Activated CD4-positive, alpha-beta memory T cell treated with anti-CD3 and anti-CD28 coated beads, Interleukin-2, amount 10 ng/mL, durations not matched to agents 7 days and 5 days (primary cell): ENCODE measurements around the gene LZTR1. TPM values are rescaled to one million over a fixed set of nuclear protein-coding genes. Genes with fewer than 3 reads are reported as not detected.
"Not testable (repeated sequence)": the region's sequence is repeated elsewhere in the genome, so short reads cannot be mapped to it uniquely, and the experiment has no call there.

Experiments used
- CTCF ChIA-PET: fragments of 350-600 bp; sonication (Branson Sonifier 250); formaldehyde crosslinking; loops from one replicate; lab custom pipeline; 2021; ENCODE audit warnings: antibody characterized with exemption, inconsistent platforms; lab: Charles Lee
- POLR2A ChIA-PET: fragments of 350-600 bp; sonication (Branson Sonifier 250); formaldehyde crosslinking; loops from one replicate; lab custom pipeline; 2021; ENCODE audit warnings: antibody characterized with exemption; lab: Charles Lee
- DNase-seq: peaks from one replicate; pipeline ENCODE4 v3.0.0-alpha.2; 2020
- H3K27ac Mint-ChIP-seq: one replicate; pipeline ENCODE4 v1.8.0; 2021; ENCODE audit warnings: mild to moderate bottlenecking, mixed read lengths
- H3K27me3 Mint-ChIP-seq: one replicate; pipeline ENCODE4 v1.8.0; 2021; ENCODE audit warnings: mixed read lengths
- H3K36me3 Mint-ChIP-seq: one replicate; pipeline ENCODE4 v1.8.0; 2021; ENCODE audit warnings: low read depth, mixed read lengths
- H3K4me1 Mint-ChIP-seq: one replicate; pipeline ENCODE4 v1.8.0; 2021; ENCODE audit warnings: mixed read lengths
- H3K4me3 Mint-ChIP-seq: one replicate; pipeline ENCODE4 v1.8.0; 2021; ENCODE audit warnings: mild to moderate bottlenecking, mixed read lengths
- H3K9me3 Mint-ChIP-seq: one replicate; pipeline ENCODE4 v1.8.0; 2021; ENCODE audit warnings: mixed read lengths
- total RNA-seq, 2 experiments: library from RNA; stranded (reverse); gene quantifications; one replicate each; pipeline ENCODE4 v1.2.3, GENCODE V29; 2021

LZTR1 gene
- total RNA-seq, 2 experiments from 2014 or later: 53.3 to 60.3 TPM

- H3K27ac Mint-ChIP-seq: peak overlapping the region; percentile 90
- CTCF ChIA-PET: interaction anchor here (0.7 to 1.4 kb wide), 2 partner anchors 19 to 115 kb away, joined by 3 to 7 read pairs; partner anchors contain the start of gene LZTR1
- peaks cover 18% of the 10 kb centered on the region for H3K36me3 Mint-ChIP-seq
- DNase-seq: no peak
- peaks cover 34% of the 10 kb centered on the region for H3K4me1 Mint-ChIP-seq
- no peaks in the 10 kb centered on the region for H3K9me3 Mint-ChIP-seq
- H3K27me3 Mint-ChIP-seq: no peaks in the 10 kb centered on the region
- peak overlapping the region; percentile 92 for H3K4me3 Mint-ChIP-seq
- POLR2A ChIA-PET: interaction anchor here (1.0 to 5.5 kb wide), 5 partner anchors 9 to 83 kb away, joined by 4 to 48 read pairs (median 8); partner anchors contain the start of genes CRKL, LZTR1 and P2RX6
Measured at GRCh38 chr22:21000207-21000986, 18.3 kb downstream of the LZTR1 start.

DNA sequence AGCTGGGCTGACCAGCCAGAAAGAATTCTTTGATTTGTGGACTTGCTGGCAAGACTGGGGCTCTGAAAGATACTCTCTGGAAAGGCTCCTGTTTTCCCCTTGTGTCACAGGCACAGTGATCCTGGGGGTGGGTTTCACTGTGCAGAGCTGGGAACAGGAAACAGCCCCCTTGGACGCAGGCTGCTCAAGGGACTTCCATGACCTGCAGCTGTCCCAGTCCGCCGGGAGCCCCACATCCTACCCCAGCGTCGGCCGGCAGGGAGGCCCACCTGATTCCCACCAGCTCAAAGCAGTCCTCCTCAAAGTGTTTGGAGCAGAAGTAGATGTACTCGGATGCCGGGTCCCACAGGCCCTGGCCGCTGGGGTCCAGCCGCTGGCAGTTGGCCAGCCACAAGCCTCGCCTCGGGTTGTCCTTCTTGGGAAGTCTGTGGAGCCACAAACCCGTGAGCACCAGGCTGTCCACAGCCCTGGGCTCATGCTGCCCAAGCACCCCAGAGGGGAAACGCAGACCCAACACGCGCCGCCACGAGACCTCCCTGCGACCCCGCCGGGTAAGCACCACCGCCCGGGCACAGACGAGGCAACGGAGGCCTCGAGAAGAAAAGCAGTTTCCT is 19.0 kb downstream of the LZTR1 start:
- Mint-ChIP-seq H3K36me3 (peaks cover 17% of the 10 kb centered on the region), H3K4me3 (peak overlapping the region; percentile 92), H3K9me3 (no peaks in the 10 kb centered on the region), H3K27ac (peak overlapping the region; percentile 90), H3K27me3 (no peaks in the 10 kb centered on the region), H3K4me1 (peaks cover 34% of the 10 kb centered on the region)
- DNase-seq: no peak
- ChIA-PET POLR2A (interaction anchor here (1.0 to 5.5 kb wide), 5 partner anchors 10 to 83 kb away, joined by 4 to 48 read pairs (median 8); partner anchors contain the start of genes CRKL, LZTR1 and P2RX6), CTCF (interaction anchor here (0.7 to 1.4 kb wide), 3 partner anchors 19 to 583 kb away, joined by 3 to 7 read pairs (median 3); partner anchors contain the start of gene LZTR1)

GRCh38 chr22:21001601-21002325 is 19.7 kb downstream of the LZTR1 start, which contains the start of gene THAP7:
TSS of gene THAP7 (minus strand) at chr22:21002118. CDS start at chr22:21001911, 207 bp downstream.
- H3K36me3 Mint-ChIP-seq: peaks cover 17% of the 10 kb centered on the region
- H3K4me1 Mint-ChIP-seq: peaks cover 34% of the 10 kb centered on the region
- no peaks in the 10 kb centered on the region for H3K9me3 Mint-ChIP-seq
- ChIA-PET CTCF (interaction anchor here (0.7 to 1.4 kb wide), 5 partner anchors 20 to 628 kb away, joined by 3 to 7 read pairs (median 3); partner anchors contain the start of genes LZTR1 and YDJC), POLR2A (interaction anchor here (0.7 to 5.5 kb wide), 12 partner anchors 10 to 628 kb away, joined by 3 to 48 read pairs (median 5); partner anchors contain the start of genes CRKL, LZTR1, P2RX6 and YDJC)
- peak within 1 kb of the TSS; percentile 90 for H3K27ac Mint-ChIP-seq
- no peaks in the 10 kb centered on the region for H3K27me3 Mint-ChIP-seq
- peak within 1 kb of the TSS; percentile 92 for H3K4me3 Mint-ChIP-seq
- DNase-seq: peak; percentile 97

DNA sequence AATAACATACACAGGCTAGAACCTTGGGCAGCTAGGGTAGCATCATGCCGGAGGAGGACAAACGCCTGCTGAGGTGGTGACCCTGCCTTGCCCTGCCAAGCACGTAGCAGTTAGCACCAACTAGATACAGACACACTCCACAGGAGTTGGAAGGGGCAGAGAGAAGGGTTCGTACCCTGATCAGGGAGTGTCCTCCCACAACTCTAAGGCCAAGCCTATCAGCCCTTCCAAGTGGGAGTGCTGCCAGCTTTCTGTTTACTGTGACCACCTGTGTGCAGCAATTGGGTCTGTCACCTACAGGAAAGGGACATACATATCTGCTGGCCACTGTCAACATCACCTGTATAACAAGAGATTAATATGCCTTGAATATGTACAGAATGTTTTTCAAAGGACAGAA is 21.7 kb downstream of the LZTR1 start:
- Mint-ChIP-seq H3K36me3 (peaks cover 11% of the 10 kb centered on the region), H3K4me1 (peaks cover 32% of the 10 kb centered on the region), H3K4me3 (peak overlapping the region; percentile 92), H3K9me3 (no peaks in the 10 kb centered on the region), H3K27ac (no peak overlapping the region), H3K27me3 (no peaks in the 10 kb centered on the region)
- ChIA-PET POLR2A (interaction anchor here (1.0 to 5.5 kb wide), 3 partner anchors 18 to 47 kb away, joined by 3 to 48 read pairs (median 6); partner anchors contain the start of gene LZTR1), CTCF (interaction anchor here (0.7 to 1.7 kb wide), 3 partner anchors 17 to 253 kb away, joined by 3 to 4 read pairs (median 4); partner anchors contain the start of gene CRKL)
- no peak for DNase-seq

DNA sequence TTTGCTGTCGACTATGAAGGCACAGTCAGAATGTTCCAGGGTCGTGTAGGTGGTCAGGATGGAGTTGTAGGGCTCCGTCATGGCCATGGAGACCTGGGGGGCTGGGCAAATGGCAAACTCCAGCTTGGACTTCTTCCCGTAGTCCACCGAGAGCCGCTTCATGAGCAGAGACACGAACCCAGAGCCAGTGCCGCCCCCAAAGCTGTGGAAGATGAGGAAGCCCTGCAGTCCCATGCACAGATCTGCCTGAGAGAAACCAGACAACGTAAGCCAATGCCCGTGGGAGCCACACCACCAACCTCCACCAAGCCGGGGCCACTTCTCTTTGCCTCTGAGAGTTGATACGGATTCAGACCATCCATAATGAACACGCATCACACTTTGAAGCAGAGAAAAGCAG is 27.1 kb downstream of the LZTR1 start:
- DNase-seq, CTCF ChIA-PET, H3K9me3 Mint-ChIP-seq, H3K27ac Mint-ChIP-seq, H3K36me3 Mint-ChIP-seq, H3K4me3 Mint-ChIP-seq, H3K4me1 Mint-ChIP-seq, H3K27me3 Mint-ChIP-seq: not testable (repeated sequence)
- POLR2A ChIA-PET: interaction anchor here (1.3 kb wide), 1 partner anchor 12 kb away, joined by 3 read pairs; no protein-coding TSS in a partner anchor

DNA sequence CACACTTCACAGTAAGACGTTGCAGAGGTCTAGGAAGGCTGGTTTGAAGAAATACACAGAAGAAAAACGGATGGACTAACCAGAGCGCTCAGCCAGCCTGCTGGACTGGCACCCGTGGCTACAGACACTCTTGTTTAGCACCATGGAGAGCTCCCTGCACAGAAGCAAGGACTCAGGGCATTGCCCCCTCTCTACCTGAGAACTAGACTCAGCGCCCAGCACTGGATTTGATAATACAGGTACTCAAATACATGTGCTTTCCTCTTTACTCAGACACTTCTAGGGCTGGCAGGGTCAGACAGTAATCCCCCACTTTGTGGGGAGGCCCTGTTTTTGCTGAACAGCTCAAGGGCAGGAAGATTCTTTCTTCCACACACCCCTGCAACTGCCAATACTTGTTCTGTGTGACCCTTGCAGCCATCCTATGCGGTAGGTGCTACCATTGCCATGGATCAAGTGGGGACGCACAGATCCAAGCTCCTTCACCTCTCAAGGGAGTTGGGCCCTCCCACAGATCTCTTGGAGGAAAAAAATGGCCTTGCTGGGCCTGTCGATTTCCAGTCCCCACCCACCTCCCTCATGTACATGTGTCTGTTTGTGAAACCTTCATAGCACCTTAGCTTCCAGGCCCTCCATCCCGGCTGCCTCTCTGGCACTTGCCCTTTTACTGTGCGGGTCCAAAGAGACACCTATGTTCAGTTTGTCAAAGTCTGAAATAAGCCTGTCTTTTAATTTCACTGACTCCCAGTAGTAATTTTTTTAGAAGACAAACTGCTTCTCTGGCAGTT is 27.7 kb downstream of the LZTR1 start:
- Mint-ChIP-seq H3K4me3 (no peak overlapping the region), H3K9me3 (no peaks in the 10 kb centered on the region), H3K4me1 (peaks cover 11% of the 10 kb centered on the region), H3K36me3 (no peaks in the 10 kb centered on the region), H3K27me3 (no peaks in the 10 kb centered on the region), H3K27ac (no peak overlapping the region)
- ChIA-PET POLR2A (interaction anchor here (1.3 kb wide), 1 partner anchor 11 kb away, joined by 3 read pairs; no protein-coding TSS in a partner anchor), CTCF (no interaction called here)
- peak; percentile 44 for DNase-seq

DNA sequence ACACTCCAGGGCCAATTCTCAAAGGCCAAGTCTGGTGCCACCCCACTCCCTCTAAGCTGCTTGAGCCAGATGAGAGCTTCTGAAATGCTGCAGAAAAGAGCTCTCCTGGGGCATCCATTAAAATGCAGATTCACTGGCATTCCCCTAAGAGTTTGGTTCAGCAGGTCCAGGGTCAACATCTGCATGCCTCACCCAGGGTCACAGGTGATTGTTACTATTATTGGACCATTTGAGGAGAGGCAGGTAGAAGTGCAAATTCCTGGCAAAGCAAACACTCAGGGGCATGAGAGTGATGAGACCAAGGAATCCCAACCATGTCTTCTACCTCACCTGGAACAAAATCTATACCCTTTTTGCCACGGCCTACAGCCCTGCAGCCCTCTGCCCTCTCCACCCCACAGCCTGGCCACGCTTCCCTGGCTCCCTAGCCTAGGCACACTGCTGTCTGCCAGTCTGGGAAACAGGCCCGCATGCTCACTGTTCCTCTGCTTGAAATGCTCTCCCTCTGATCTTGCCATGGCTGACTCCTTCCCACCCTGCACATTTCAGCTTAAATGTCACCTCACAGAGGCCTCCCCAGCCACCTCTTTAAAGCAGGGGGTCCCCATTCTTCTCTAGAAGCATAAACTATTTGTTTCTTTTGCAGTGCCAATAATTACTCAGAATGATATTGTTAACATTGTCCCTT is 28.5 kb downstream of the LZTR1 start:
- POLR2A ChIA-PET: interaction anchor here (1.3 kb wide), 1 partner anchor 10 kb away, joined by 3 read pairs; no protein-coding TSS in a partner anchor
- Mint-ChIP-seq H3K4me1 (peaks cover 14% of the 10 kb centered on the region), H3K4me3 (no peak overlapping the region), H3K27me3 (no peaks in the 10 kb centered on the region), H3K27ac (no peak overlapping the region), H3K9me3 (no peaks in the 10 kb centered on the region), H3K36me3 (no peaks in the 10 kb centered on the region)
- CTCF ChIA-PET: no interaction called here
- DNase-seq: no peak

- H3K4me3 Mint-ChIP-seq: no peak overlapping the region
- H3K36me3 Mint-ChIP-seq: no peaks in the 10 kb centered on the region
- H3K27me3 Mint-ChIP-seq: peaks cover 5% of the 10 kb centered on the region
- ChIA-PET POLR2A (interaction anchor here (1.0 to 2.4 kb wide), 2 partner anchors 10 to 13 kb away, joined by 3 to 12 read pairs; partner anchors contain the start of gene THAP7), CTCF (interaction anchor here (1.0 kb wide), 1 partner anchor 11 kb away, joined by 4 read pairs; no protein-coding TSS in a partner anchor)
- H3K9me3 Mint-ChIP-seq: no peaks in the 10 kb centered on the region
- no peak for DNase-seq
- H3K4me1 Mint-ChIP-seq: peaks cover 15% of the 10 kb centered on the region
- H3K27ac Mint-ChIP-seq: no peak overlapping the region
Measured at GRCh38 chr22:21012446-21013407, 30.6 kb downstream of the LZTR1 start.

DNA sequence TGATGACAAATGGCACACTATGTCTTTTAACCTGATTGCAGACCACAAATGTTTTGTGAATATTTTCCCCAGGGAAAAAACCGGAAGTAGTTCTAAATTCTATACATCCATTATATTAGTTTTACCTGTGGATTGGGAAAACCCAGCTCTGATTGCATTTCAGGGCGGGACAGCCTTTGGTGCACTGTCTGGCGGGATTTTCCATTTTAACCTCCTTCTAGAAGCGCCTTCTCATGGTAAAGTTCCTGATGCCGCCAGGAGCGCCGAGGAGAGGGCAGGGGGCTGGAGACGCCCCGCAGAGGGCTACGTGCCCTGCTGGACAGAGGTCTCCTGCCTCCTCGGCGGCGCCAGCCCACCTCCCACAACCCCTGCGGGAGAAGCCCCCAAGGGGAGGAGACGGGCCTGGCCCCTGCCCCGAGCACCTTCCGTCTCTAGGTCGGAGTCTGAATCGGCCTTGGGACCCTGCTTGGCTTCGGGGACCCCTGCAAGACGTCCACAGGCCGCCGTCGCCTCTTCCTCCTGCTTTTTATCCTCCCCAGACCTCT is 31.6 kb downstream of the LZTR1 start:
- POLR2A ChIA-PET: interaction anchor here (2.4 kb wide), 1 partner anchor 11 kb away, joined by 12 read pairs; the partner anchor contains the start of gene THAP7
- Mint-ChIP-seq H3K9me3 (no peaks in the 10 kb centered on the region), H3K36me3 (no peaks in the 10 kb centered on the region), H3K4me3 (peak overlapping the region; percentile 71), H3K27me3 (peaks cover 5% of the 10 kb centered on the region), H3K4me1 (peaks cover 15% of the 10 kb centered on the region), H3K27ac (no peak overlapping the region)
- no peak for DNase-seq
- CTCF ChIA-PET: interaction anchor here (1.0 kb wide), 1 partner anchor 10 kb away, joined by 4 read pairs; no protein-coding TSS in a partner anchor

DNA sequence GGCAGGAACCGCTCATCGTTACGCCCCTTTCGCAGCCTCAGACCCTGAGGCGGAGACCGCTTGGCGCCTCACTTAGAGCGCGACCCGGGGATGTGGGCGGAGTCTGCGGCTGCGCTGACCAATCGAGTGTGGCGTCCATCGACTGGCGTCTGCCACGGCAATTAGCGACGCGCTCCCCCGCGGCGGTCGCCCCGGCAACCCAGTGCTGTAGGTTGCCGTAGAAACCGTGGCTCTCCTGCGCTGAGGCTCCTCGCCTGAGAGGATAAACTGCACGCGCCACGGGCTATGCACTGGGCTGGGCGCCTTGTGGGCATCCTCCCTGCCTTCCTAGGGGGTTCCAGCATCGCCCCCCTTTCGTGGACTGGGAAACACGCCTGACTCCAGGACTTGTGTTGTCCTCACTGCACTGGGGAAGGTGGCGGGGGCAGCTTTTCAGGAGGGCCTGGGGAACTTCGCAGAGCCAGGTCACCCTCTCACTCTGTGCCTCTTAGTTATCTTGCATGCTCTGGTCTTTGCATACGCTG is 32.2 kb downstream of the LZTR1 start:
- CTCF ChIA-PET: no interaction called here
- Mint-ChIP-seq H3K36me3 (no peaks in the 10 kb centered on the region), H3K4me1 (peaks cover 15% of the 10 kb centered on the region), H3K27me3 (peaks cover 5% of the 10 kb centered on the region), H3K9me3 (no peaks in the 10 kb centered on the region), H3K4me3 (peak overlapping the region; percentile 71), H3K27ac (no peak overlapping the region)
- DNase-seq: peak; percentile 85
- POLR2A ChIA-PET: interaction anchor here (1.2 to 2.4 kb wide), 3 partner anchors 12 to 32 kb away, joined by 5 to 12 read pairs (median 8); partner anchors contain the start of genes LZTR1 and THAP7
